Activated effector memory CD4-positive, alpha-beta T cell treated with anti-CD3 and anti-CD28 coated beads, Interleukin-2, amount 50 U/mL, for 16 hours (primary cell): ENCODE results near the gene MPPED1.

Experiments
- DNase-seq: peaks from one replicate; pipeline ENCODE4 v3.0.0-alpha.2; 2020

The MPPED1 gene

GRCh38 chr22:43432883-43433415 is 21.1 kb downstream of the MPPED1 start:
- DNase-seq = no peak

GRCh38 chr22:43433451-43434274 is 21.8 kb downstream of the MPPED1 start:
- no peak for DNase-seq

- DNase-seq = no peak
Measured at GRCh38 chr22:43434275-43434927, 22.6 kb downstream of the MPPED1 start.

- peak; percentile 56 for DNase-seq
Measured at GRCh38 chr22:43434928-43435311, 23.1 kb downstream of the MPPED1 start.

DNA sequence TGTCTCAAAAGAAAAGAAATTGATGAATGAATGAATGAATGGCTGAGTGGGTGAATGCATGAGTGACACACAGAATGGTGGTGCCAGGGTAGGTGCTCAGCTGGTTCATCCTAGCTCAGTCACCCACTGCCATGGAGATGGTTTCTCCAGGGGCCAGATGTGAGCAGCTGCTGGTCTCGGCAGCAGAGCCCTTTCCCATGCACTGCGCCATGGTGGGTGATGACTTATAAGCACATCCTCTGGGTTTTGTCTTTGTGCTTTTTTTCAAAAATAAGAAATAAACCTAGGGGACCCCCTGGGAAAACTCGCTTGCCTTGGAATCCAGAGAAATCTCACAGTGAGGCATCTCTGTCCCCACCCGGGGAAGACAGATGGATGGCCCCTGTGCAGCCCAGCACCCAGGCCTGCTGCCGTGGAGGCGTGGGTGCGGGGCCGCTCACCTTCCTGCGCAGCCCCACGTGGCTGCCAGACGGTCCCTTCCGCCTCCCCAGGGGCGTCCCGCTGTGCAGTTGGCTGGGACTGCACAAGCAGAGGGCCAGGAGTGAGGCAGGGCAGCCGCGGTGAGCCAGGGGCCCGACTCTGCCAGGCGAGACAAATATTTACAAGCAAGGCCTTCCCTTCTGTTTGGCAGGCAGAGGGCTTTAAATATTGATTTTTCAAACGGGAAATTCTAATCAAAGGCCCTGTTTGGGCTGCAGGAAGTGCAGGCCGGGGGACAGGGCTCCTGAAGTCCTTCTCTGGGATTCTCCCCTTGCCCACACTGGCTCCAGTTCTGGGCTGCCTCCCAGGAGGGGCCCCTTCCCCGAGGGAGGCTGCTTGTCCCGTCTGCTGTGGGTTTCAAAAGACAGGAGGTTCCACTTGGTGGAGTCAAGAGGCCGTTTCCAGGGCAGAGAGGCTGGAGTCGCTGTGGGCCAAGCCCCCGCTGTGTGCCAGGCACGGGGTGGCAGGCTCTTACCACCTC is 24.3 kb downstream of the MPPED1 start:
- peak; percentile 30 for DNase-seq

DNA sequence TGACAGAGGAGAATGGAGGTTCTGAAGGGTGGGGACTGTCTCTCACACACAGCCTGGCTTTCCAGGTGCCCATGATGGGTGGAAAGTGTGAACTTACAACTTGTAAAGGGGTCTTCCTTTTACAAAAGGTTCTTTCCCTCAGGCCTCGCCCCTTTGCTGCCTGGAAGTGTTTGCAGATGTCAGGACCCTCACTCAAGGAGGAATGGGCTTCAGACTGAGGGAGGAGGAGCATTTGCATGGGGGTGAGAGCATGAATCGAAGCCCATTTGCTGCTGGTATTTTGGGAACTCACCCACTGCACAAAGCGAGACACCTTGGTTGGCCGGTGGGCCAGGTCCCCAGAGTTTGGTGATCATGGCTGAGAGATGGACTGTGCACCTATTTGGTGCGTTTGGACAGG is 25.1 kb downstream of the MPPED1 start:
- no peak for DNase-seq

- DNase-seq = no peak
Measured at GRCh38 chr22:43437871-43438475, 26.2 kb downstream of the MPPED1 start.

GRCh38 chr22:43438666-43439347 is 27.0 kb downstream of the MPPED1 start:
- no peak for DNase-seq

GRCh38 chr22:43439368-43440103 is 27.7 kb downstream of the MPPED1 start:
- no peak for DNase-seq

DNA sequence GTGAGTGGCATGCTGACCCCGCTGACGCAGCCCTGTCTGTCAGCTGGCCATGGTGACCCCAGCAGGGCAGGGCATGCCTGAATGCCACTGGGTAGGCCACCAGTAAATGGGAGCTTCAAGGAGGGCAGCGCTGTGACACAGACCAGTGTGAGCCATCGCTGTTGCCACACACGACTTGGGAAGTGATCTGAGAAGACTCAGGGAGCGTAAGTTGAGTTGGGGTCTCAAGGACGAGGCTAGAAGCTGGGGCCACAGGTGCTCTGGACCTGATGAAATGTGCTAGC is 28.2 kb downstream of the MPPED1 start:
- DNase-seq = no peak

- DNase-seq = no peak
Measured at GRCh38 chr22:43440556-43440955, 28.7 kb downstream of the MPPED1 start.

- DNase-seq = no peak
Measured at GRCh38 chr22:43441216-43441615, 29.4 kb downstream of the MPPED1 start.

DNA sequence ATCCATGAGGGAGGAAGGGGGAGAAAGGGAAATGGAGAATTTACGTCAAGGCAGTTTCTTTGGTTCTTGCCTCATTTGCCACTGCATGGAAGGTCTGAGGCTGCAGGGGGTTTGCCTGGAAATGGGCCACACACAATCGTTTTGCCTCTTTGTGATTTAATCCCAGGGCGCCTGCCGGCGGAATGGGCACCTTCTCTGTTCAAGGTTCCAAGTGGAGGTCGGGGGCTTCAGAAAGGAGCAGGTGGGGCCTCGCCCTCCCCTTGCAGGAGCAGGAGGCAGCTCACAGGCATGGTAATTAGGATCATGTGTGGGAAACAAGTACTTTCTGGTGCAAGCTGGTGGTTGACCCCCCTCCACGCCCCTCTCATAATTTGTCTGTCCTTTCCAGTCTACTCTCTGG is 29.9 kb downstream of the MPPED1 start:
- DNase-seq = no peak

DNA sequence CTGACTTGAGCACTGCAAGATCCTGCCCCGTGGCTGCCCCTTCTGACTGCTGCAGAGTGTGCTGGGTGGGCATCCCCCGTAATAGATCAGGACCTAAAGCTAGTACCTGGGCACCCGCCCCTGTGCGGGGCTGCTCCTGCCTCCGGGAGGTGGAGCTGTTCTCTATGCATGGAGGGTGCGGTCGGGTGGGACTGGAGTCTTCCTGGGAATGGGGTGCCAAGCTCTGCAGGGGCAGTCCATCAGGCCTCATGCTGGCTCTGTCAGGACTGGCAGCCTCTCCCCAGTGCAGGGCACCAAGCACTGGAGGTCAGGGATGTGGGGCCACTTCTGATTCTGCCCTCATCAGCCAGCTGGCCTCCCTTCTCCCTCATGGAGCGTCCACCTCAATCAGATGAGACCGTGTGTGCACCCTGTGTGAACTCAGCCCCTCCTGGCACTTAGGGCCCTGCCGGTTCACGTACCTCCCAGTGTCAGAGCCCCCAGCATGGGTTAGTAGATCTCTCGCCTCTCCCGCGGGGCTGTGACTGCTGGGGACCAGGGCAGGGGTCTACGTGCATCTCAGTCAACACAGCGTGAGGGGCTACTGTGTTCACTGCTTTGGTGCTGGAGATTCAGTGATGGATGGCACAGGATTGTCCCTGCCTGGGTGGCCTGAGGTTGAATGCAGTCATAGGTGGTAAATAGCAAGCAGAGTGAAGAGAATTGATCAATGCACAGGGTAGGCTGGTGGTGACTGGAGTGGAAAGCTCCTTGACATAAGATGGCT is 30.8 kb downstream of the MPPED1 start:
- DNase-seq = peak; percentile 56

- DNase-seq = no peak
Measured at GRCh38 chr22:43443152-43443471, 31.3 kb downstream of the MPPED1 start.

- DNase-seq = no peak
Measured at GRCh38 chr22:43446037-43446803, 34.4 kb downstream of the MPPED1 start.

DNA sequence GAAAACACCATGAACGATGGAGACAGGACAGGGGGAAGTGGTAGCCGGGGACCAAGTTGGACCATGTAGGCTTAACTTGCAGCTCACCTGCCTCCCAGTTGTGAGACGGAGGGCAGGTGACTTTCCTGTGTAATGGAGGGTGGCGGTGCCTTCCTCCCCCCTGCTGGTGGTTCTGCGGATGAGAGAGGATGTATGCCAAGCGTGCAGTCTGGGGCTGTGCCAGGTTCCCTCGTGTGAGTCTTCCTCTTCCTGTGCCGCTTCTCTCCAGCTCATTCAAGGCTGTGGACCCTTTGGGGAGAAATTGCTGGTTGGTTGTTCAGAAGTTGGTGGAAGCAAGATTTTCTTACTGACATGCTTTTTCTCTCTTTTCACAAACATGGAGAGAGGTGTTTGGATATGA is 35.1 kb downstream of the MPPED1 start:
- no peak for DNase-seq

DNA sequence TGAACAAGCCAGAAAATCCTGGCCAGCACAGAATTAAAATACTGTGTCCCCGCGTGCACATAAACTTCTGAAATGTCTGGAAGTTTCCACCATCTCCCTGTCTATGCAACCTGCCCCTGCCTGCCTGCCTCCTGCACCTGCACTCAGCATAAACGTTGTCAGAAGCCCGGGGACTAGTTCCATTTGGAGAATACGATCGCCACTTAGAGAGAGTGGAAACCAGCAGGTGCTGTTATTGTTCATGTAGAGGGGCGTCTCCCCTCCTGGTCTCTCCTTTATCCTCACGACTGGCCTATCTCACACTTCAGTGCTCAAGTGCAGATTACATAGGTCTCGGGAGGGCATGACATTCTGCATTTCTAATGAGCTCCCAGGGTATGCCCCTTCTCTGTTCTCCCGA is 35.6 kb downstream of the MPPED1 start:
- no peak for DNase-seq

- DNase-seq = no peak
Measured at GRCh38 chr22:43448048-43448447, 36.2 kb downstream of the MPPED1 start.

GRCh38 chr22:43449205-43449830 is 37.5 kb downstream of the MPPED1 start:
- no peak for DNase-seq
